Thyroid gland (tissue), 4 donors: ENCODE data around the gene WIPF3. TPM values are rescaled to one million over a fixed set of nuclear protein-coding genes. Genes with fewer than 3 reads are reported as not detected.

Experiments
- DNase-seq, 2 donors: peaks; one replicate each; pipeline ENCODE4 v3.0.0-alpha.2; 2019
- H3K27ac ChIP-seq, 3 donors: fragments of 200-600 bp; sonication (generic); 1 replicate in 2 of 3; 2 replicates in 1 of 3; pipeline ENCODE4 v1.5.1; 2016 to 2019; ENCODE audit warnings: mild to moderate bottlenecking in 1 of 3, moderate library complexity in 1 of 3
- H3K27me3 ChIP-seq: fragments of 200-600 bp; sonication (generic); one replicate; pipeline ENCODE4 v1.5.1; 2019
- H3K36me3 ChIP-seq, 2 donors: fragments of 200-600 bp; sonication (generic); one replicate each; pipeline ENCODE4 v1.5.1; 2016 to 2019
- H3K4me1 ChIP-seq, 2 donors: fragments of 200-600 bp; sonication (generic); one replicate each; pipeline ENCODE4 v1.5.1; 2017 to 2019
- H3K4me3 ChIP-seq, 3 donors: fragments of 200-600 bp; sonication (generic); replicated peaks in 1 of 3; 1 replicate in 2 of 3; 2 replicates in 1 of 3; pipeline ENCODE4 v1.5.1; 2016; ENCODE audit warnings: mild to moderate bottlenecking in 1 of 3
- H3K9me3 ChIP-seq: fragments of 200-600 bp; sonication (generic); one replicate; pipeline ENCODE4 v1.5.1; 2017
- POLR2A ChIP-seq, 2 donors: fragments of 450-650 bp; IDR thresholded peaks; one replicate each; pipeline ENCODE4 v1.6.1; 2017; ENCODE audit warnings: antibody characterized with exemption in 2 of 2, mild to moderate bottlenecking in 2 of 2, moderate library complexity in 1 of 2
- WGBS, 2 donors: methylation state at CpG; one replicate each; pipeline ENCODE4 v1.1.5; 2017; 5-methylcytosine and 5-hydroxymethylcytosine counted together
- intact Hi-C: fragments of 100-400 bp; cut with DNase I; formaldehyde crosslinking; loops from one replicate; pipeline ENCODE4 v1.15.1; 2023
- total RNA-seq, 4 donors: library from RNA; depleted of rRNA; stranded (reverse); fragments of >200 nt; gene quantifications; one replicate each; pipeline ENCODE4 v1.2.3, GENCODE V29; 2016
- TF ChIP-seq, protein P1 (sequence below), 6 experiments: fragments of 200-600 bp in 3 of 6; fragments of 450-650 bp in 3 of 6; sonication (generic) in 3 of 6; IDR thresholded peaks; one replicate each; pipeline ENCODE4 v1.5.1; 2016 to 2019; ENCODE audit warnings: antibody characterized with exemption in 6 of 6, mild to moderate bottlenecking in 2 of 6, inconsistent platforms in 1 of 6, moderate library complexity in 1 of 6

Gene WIPF3
- total RNA-seq, 4 donors from 2014 or later, result 0.22 to 1.2 (median 0.70) TPM

DNA sequence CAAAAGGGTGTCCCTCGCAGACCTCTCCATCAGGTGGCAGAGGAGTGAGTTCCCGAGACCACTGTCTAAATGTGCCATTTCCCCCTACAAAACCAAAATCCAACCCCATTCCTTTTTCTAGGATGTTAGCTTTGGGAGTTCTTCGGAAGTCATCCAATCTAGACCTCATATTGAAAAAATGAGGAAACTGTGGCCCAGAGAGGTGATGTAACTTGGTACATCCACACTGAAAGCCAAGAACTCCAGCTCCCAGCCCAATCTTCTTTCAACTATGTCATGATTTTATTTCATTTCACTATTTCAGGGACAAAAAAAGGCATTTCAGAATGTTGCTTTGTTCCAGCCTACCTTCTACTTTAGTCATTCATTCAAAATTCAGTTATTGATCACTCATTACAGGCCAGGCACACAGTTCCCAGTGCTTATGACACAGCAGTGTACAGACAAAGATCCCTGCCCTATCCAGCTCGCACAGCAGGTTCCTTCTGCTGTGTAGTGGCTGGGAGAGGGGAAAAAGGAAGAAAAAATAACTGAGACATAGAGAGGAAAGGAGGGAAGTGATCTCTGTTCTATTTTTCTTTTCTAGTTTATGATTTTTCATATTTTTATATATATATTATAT, 147.5 kb downstream of the WIPF3 start:
- 88 to 93% methylated on average over 4 of the region's 4 CpGs for WGBS, 2 donors
- Histone ChIP-seq H3K9me3 (no peaks in the 10 kb centered on the region), H3K36me3 (no peaks in the 10 kb centered on the region), H3K4me3 (no peak overlapping the region), H3K27me3 (no peaks in the 10 kb centered on the region), H3K4me1 (no peaks in the 10 kb centered on the region), H3K27ac (no peak overlapping the region)
- TF ChIP-seq, protein P1, sequence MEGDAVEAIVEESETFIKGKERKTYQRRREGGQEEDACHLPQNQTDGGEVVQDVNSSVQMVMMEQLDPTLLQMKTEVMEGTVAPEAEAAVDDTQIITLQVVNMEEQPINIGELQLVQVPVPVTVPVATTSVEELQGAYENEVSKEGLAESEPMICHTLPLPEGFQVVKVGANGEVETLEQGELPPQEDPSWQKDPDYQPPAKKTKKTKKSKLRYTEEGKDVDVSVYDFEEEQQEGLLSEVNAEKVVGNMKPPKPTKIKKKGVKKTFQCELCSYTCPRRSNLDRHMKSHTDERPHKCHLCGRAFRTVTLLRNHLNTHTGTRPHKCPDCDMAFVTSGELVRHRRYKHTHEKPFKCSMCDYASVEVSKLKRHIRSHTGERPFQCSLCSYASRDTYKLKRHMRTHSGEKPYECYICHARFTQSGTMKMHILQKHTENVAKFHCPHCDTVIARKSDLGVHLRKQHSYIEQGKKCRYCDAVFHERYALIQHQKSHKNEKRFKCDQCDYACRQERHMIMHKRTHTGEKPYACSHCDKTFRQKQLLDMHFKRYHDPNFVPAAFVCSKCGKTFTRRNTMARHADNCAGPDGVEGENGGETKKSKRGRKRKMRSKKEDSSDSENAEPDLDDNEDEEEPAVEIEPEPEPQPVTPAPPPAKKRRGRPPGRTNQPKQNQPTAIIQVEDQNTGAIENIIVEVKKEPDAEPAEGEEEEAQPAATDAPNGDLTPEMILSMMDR (IDR thresholded peaks at IDR 0.05), result no peak
- no peak for TF ChIP-seq POLR2A (IDR thresholded peaks at IDR 0.05)
- intact Hi-C loops, result no loop called here
- DNase-seq, result no peak

DNA sequence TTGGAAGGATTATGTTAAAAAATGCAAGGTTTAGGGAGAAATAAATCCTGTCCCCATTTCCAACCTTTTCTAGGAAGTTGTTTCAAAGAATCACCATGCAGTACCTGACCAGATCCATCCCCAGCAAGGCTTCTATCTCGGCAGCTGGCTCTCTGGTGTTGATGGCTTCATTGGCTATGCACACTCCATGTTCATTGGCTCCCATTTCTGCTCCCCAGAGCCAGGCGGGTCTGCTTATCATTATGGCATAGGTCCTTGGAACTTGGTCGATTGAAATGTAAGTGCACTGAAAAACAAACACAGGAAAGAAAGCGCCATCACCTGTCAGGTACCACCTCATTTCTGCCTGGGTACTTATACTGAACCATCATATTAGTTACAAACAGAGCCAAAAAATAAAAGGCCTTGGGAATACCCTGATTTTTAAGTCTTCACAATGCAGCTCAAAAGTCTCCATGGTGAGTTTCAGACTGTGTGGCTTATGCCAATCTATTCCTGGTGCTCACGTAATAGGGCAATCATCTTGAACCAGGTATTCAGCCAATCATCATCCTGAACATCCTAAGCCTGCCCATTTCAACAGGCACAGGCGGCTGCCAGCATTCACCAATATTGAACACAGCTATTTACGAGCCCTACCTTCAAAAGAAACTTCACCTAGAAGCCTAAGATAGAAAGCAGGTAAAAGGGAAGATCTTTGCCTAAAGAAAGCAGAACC, 148.9 kb downstream of the WIPF3 start:
- H3K9me3 ChIP-seq, result no peaks in the 10 kb centered on the region
- no peak for DNase-seq
- no peak overlapping the region for H3K27ac ChIP-seq
- intact Hi-C loops, result no loop called here
- H3K4me3 ChIP-seq, result no peak overlapping the region
- 90 to 94% methylated on average over 7 of the region's 7 CpGs for WGBS, 2 donors
- H3K36me3 ChIP-seq, result no peaks in the 10 kb centered on the region
- TF ChIP-seq POLR2A (IDR thresholded peaks at IDR 0.05), result no peak
- TF ChIP-seq, protein P1 (IDR thresholded peaks at IDR 0.05), result no peak
- H3K27me3 ChIP-seq, result no peaks in the 10 kb centered on the region
- H3K4me1 ChIP-seq, result no peaks in the 10 kb centered on the region

DNA sequence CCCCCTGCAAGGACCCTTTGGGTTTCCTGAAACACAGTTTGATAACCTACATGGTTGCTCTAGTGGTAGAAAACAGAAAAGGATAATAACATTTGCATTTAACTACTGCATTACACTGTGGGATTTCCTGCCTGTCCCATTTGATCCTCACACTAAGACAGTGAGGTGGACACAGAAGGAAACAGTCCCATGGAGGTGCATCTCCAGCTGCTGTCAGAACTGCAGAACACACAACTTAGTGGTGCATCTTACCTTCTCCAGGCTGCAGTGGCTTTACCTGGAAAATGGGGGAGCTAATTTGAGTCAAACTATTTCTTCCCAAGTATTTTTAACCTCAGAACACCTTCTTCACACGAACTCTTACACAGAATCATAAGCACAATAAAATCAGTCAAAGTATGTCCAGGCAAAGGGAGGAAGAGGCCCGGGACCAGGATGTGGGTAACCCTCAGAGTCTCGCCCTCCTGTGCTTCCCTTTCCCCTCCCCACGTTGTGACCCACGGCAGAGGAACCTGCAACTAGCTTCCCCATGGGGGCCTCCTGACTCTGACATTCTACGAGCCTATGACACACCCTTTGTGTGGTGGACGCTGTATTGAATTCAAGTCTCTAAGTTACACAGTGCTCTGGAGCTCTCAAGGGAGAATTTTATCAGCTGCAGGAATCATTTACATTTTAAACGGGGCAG, 149.6 kb downstream of the WIPF3 start:
- DNase-seq, result no peak
- H3K9me3 ChIP-seq, result no peaks in the 10 kb centered on the region
- no peak overlapping the region for H3K4me3 ChIP-seq
- intact Hi-C loops, result no loop called here
- H3K4me1 ChIP-seq, result no peaks in the 10 kb centered on the region
- H3K36me3 ChIP-seq, result no peaks in the 10 kb centered on the region
- H3K27ac ChIP-seq, result no peak overlapping the region
- no peak for TF ChIP-seq POLR2A (IDR thresholded peaks at IDR 0.05)
- TF ChIP-seq, protein P1 (IDR thresholded peaks at IDR 0.05), result no peak
- H3K27me3 ChIP-seq, result no peaks in the 10 kb centered on the region
- WGBS, 2 donors, result 73 to 74% methylated on average over 8 of the region's 8 CpGs

DNA sequence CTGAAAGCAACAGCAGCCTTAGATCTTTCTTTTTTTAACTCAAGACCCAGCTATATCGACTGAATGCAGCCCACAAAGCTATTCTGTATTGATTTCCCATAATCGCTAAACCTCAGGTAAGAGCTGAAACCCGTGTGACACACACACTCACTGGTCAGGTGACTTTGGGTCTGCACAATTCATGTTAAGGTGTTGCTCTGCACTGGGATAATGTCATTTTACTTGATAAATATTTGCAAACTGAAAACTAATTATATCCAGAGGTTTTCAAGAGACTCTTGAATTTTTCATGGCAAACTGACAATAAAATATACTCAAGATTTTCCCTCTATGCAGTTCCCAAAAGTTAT, 150.2 kb downstream of the WIPF3 start:
- H3K27me3 ChIP-seq, result no peaks in the 10 kb centered on the region
- H3K36me3 ChIP-seq, result no peaks in the 10 kb centered on the region
- WGBS, 2 donors, result 81 to 86% methylated on average over 3 of the region's 3 CpGs
- TF ChIP-seq, protein P1 (IDR thresholded peaks at IDR 0.05), result no peak
- TF ChIP-seq POLR2A (IDR thresholded peaks at IDR 0.05), result no peak
- no peak overlapping the region for H3K27ac ChIP-seq
- intact Hi-C loops, result no loop called here
- no peaks in the 10 kb centered on the region for H3K9me3 ChIP-seq
- no peaks in the 10 kb centered on the region for H3K4me1 ChIP-seq
- DNase-seq, result no peak
- H3K4me3 ChIP-seq, result no peak overlapping the region
